H1 (cell line): Measurements from ENCODE around the gene EML5. TPM values are rescaled to one million over a fixed set of nuclear protein-coding genes. Genes with fewer than 3 reads are reported as not detected.

Experiments
- ASH2L ChIP-seq: fragments of 200-600, 300-600 bp; sonication (generic); IDR thresholded peaks from one replicate; pipeline ENCODE4 v1.7.1; 2017; ENCODE audit warnings: low read length
- CHD2 ChIP-seq: IDR thresholded peaks from 2 replicates; pipeline ENCODE4 v1.6.1; 2012; ENCODE audit warnings: low read length, improper control_type of control experiment
- KDM4A ChIP-seq: IDR thresholded peaks from one replicate; pipeline ENCODE4 v1.7.1; 2012; ENCODE audit warnings: low read depth, mild to moderate bottlenecking, moderate library complexity, low read length, inconsistent platforms; ENCODE audit not compliant: severe bottlenecking
- POLR2AphosphoS5 ChIP-seq: IDR thresholded peaks from 2 replicates; pipeline ENCODE4 v1.6.1; 2011; ENCODE audit warnings: low read depth, low read length
- SUZ12 ChIP-seq: fragments of 200-600 bp; sonication (generic); IDR thresholded peaks from 2 replicates; pipeline ENCODE4 v1.6.1; 2012; ENCODE audit warnings: mild to moderate bottlenecking, inconsistent platforms, low read length, moderate library complexity, mixed read lengths
- TAF7 ChIP-seq: optimal IDR thresholded peaks from 2 replicates; pipeline ENCODE3; 2011; ENCODE audit warnings: low read depth, mild to moderate bottlenecking, inconsistent platforms, low read length, moderate library complexity, borderline replicate concordance
- polyA plus RNA-seq, 7 experiments: library from polyadenylated mRNA; depleted of rRNA in 3 of 7; stranded (reverse) in 5 of 7; unstranded in 2 of 7; fragments of >200 nt in 5 of 7; fragments of 200-250 nt in 2 of 7; gene quantifications; 1 replicate in 5 of 7; 2 replicates in 1 of 7; 4 replicates in 1 of 7; pipeline versions ENCODE4 v1.2.1 to v1.2.3, GENCODE V29; 2011 to 2013; ENCODE audit warnings: missing spikeins in 2 of 7, mixed read lengths in 2 of 7
- total RNA-seq: library from RNA; stranded (reverse); fragmentation: NEBNext Ultra II Directional; extraction: Animal tissue kit (Norgen Biotek cat#: 25700); gene quantifications from 2 replicates; pipeline ENCODE4 v1.2.1, GENCODE V29; 2021

The EML5 gene
- total and polyA plus RNA-seq, 2 of the 8 experiments (the other 6 are each of a cell fraction or from before 2014, with no cell fraction given): 0.39 to 0.88 TPM

GRCh38 chr14:88815980-88816379 is 23.2 kb upstream of the EML5 start (continued):
- no peak for TF ChIP-seq KDM4A
- TF ChIP-seq SUZ12: no peak
- no peak for TF ChIP-seq POLR2AphosphoS5
- no peak for TF ChIP-seq TAF7
- TF ChIP-seq ASH2L: no peak
- no peak for TF ChIP-seq CHD2
